Activated T-helper 9 cell treated with anti-CD3 and anti-CD28 coated beads, Interleukin-2, amount 50 U/mL, for 16 hours (primary cell): ENCODE measurements around the gene TULP4.
"Not testable (repeated sequence)": the region's sequence is repeated elsewhere in the genome, so short reads cannot be mapped to it uniquely, and the experiment has no call there.

ENCODE experiments used
- DNase-seq: peaks from one replicate; pipeline ENCODE4 v3.0.0-alpha.2; 2020; ENCODE audit warnings: low read depth

The TULP4 gene

DNA sequence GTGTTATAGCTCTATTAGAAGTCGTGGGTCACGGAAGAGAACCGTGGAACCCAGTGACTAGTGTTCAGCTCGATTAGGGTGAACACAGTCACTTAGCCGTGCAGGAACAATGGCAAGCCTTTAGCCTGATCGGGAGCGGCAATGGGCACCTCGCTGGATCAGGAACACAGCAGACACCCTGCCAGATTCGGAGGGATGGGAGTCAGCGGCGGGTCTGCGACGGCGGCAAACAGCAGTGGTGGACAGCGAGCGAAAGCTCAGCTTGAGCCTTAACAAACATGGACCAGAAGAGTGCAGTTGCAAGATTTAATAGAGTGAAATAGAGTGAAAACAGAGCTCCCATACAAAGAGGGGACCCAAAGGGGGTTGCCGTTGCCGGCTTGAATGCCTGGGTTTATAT is 157.8 kb downstream of the TULP4 start:
- not testable (repeated sequence) for DNase-seq

DNA sequence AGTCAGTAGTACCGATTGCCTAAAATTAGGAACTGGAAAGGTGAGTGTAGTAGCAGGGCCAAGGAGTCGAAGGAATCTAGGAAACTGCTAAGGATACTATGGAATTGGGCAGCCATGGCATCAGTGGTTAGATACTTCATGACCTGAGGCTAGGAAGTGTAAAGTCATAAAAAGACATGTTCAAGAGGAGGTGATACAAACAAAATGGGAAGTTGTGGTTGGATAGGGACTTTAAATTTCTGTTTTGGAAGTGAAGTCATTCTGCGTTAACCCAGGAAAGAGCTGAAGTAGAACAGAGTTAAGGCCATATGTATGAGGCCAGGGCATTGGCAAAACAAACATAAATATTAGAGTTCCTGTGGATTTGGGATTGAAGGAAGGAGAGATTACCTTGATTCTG is 159.1 kb downstream of the TULP4 start:
- DNase-seq, result no peak

DNA sequence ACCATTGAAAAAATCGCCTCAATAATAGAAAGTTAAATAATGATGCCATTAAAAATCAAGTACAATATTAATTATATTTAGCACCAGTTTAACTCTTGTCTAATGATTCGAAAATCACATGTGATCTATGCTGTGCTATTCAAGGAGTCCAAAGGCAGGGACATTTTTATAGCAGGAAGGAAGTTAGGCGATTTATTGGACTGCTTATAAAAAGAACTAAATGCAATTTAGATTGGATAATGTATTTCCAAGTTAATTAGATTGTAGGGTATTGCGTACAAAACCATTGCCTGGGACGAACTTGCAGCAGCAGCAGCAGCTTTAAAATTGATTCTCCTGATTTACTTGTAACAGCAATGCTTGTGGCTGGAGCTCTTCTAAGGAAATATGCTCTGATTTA is 160.2 kb downstream of the TULP4 start:
- no peak for DNase-seq

DNA sequence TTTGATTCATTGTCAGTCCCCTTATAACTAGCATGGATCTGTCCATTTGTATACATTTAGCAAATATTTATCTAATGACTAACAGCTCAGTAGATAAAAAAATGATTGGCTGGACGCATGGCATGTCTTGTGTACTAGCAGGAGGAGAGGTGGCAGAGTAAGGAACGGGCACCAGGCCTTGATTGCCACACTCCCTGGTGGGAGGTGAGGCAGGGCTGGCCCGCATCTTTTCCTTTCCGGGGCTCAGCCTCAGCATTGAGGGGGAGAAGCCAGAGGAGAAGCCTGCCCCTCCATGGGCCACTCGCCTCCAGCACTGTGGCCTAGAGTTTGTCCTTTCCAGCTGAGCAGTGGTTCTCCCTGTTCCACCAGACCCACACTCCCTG is 162.7 kb downstream of the TULP4 start:
- DNase-seq, result no peak

DNA sequence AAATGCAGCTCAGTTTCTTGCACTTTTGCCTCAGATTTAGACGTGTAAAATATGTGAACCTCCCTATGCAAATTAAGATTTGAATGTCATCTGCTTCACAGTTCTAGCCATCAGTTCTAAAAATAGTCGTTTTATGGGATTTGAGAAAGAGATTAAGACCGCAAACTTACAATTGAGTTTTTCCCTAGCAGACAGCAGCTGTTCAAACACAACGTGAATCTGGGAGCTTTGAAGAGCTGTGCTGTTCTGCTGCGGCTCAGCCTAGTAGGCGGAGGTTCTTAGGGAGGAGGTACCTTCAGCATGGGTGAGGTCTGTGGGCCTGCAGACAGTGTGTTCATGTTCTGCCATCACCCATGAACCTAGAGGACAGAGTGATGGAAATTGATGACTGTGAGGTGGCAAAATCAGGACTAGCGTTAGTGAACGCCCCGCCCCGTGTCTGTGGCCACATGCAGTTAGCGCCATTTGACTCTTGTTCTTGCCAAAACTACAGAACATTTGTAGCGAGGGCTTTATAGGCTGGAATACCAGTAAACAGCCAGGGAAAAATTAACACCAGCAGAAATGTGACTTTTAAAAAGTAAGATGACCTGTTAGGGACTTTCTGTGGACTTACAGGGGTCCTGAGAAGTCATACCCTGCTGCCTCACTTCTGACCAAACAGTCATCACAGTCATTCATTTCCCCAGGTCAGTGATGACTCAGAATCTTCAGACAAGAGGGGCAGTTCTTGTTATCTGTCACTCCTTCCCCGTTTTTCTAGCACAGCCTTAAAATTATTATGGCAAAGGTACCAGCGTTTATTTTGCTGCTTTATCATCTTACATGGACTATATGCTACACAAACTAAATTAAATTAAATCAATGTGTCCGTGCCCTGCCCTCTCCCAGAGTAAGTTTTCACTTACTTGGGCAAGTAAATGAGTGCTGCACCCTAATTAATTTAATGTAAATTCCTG is 163.4 kb downstream of the TULP4 start:
- DNase-seq, result no peak

DNA sequence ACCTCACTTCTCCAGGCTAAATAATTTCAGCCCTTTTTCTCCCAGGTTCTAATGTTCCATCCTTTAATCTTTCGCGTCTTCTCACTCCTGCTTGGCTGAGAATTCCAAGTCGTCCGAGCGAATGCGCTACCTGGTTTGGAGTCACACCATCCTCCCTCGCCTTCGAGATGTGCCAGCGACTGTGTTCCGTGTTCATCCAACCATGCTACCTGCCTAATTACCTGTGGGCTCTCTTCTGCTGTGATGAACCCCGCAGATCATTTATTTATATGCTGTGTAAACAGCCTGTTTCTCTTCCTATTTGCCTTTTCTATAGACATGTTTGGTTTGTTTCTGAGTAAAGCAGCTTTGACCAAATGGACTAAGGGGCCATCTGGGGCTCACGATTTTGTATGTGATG is 164.1 kb downstream of the TULP4 start:
- no peak for DNase-seq

DNA sequence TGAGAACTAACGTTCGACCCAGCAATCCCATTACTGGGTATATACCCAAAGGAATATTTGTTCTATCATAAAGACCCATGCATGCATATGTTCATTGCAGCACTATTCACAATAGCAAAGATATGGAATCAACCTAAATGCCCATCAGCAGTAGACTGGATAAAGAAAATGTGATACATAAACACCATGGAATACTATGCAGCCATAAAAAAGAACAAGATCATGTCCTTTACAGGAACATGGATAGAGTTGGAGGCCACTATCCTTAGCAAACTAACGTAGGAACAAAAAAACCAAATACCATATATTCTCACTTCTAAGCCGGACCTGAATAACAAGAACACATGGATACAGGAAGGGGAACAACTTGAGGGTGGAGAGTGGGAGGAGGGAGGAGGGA is 165.5 kb downstream of the TULP4 start:
- DNase-seq, result not testable (repeated sequence)

DNA sequence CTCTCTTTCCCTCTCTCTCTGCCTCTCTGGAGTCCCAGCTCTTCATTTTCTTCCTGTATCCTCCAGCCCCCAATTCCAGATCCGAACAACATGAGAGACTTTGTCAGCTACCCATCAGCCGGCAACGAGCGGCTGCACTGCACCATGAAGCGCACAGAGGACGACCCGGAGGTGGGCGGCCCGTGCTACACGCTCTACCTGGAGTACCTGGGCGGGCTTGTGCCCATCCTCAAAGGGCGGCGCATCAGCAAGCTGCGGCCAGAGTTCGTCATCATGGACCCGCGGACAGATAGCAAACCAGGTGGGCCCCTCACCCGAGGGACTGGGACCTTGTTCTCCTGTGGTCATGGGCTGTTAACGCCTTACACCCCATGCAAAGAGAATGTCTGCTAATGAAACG is 168.7 kb downstream of the TULP4 start:
- no peak for DNase-seq

DNA sequence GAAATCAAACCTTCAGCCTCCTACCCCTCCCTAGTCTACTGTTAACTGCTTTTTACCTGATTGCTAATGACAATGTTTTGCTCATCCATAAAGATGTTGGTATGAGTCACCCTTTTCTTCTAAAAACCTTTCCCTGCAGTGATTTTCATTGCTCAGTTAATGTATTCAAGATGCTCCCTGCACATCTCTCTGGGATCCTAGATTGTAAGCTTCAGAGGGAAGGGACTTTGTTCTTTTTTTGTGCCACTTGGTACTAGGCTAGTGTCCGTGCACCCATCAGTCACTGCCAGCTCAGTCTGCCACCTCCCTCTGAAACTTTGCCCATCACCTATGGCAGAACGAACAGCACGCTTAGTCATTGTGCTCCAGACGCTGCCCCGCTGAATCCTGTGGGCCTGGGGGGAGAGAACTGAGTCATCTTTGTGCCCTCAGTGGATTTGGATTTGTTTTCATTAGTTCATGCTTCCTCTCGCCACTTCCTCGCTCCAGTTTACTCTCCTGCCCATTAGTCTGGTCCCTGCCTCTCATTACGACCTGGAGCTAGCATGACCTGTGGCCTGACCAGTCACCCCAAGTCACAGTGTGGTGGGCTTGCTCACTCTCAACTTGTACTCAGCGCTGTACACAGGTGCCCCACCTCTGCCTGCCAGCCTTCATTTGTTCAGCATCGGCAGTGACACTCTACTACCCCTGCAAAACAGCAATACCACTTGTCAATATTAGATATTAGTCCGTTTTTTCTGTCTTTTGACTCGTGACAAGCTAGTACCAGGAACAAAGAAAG is 169.6 kb downstream of the TULP4 start:
- no peak for DNase-seq

DNA sequence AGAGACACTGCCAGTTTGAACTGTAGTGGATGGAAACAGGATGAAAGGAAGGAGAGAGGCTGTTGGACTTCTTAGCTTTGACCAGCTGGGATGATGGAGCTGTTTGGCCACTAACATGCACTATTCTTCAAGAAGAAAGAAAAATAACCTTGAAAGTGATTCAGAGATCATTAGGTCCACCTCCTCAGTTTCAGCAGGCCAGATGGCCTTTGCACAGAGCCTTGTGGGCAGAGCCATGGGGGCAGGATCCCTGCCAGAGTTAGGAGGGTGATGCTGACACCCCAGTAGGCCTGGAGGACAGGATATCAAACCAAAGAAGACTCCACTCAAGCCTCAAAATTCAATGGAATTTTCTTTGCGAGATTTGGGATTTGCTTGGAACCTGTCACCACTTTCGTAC is 173.2 kb downstream of the TULP4 start:
- DNase-seq, result no peak

DNA sequence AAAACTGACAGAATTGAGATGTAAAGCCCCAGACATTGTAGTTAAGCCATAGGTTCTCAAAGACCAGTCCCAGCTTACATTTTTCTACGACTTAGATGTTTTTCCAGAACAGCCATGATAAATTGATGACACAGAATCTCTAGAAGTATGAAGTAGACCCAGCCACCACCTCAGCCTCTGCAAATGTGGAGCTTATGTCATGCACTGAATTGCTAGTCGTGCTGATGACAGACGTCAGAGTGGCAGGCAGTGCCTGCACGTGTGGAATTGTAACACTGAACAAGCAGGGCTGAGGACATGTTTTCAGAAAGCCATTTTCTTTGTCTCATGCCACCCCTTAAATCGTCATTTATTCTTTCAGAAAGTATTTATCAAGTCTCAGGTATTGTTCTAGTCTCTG is 175.2 kb downstream of the TULP4 start:
- no peak for DNase-seq

DNA sequence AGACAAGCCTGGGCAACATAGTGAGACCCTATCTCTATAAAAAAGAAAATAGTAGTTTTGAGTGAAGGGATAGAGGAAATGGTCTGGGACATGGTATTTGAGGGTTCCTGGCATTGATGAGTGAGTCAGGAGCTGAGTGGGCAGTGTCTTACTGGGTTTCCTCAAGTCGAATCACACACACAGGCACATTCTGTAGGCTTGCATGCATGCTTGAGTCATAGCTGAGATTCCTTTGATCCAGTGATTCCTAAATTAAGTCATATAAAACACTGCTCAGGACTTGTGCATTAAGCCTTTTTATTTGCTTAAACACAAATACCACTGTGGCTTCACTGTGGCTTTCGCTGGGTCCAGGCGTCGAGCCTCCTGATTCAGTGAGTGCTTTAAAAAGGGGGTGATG is 175.8 kb downstream of the TULP4 start:
- no peak for DNase-seq

DNA sequence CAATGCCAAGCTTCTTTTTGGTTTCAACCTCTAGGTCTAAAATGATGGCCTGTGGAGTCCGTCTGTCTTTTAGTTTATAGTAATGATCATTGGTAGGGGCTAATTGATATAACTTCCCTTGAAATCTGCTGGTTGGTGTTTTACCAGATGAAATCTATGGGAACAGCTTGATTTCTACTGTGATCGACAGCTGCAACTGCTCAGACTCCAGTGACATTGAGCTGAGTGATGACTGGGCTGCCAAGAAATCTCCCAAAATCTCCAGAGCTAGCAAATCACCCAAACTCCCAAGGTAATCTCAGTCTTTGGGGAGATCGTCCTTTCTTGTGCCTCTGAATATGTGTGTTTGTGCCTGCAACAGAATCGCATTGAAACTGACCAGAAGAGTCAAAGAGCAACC is 177.2 kb downstream of the TULP4 start:
- DNase-seq, result no peak

DNA sequence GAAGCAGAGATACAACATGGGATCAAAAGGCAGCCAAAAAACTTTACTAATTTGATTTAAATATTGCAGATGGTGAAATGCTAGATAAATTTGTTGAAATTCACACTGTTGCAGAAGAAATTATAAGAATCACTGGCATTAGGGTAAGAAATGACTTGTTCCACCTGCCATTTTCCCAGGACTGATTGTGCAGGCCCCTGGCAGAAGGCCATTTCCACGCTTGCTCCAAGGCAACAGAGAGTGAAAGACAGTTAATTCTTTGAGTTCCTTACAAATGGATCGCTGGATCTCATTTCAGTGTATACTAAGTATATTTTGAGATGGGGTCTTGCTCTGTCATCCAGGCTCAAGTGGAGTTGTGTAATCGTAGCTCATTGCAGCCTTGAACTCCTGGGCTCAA is 180.6 kb downstream of the TULP4 start:
- no peak for DNase-seq

DNA sequence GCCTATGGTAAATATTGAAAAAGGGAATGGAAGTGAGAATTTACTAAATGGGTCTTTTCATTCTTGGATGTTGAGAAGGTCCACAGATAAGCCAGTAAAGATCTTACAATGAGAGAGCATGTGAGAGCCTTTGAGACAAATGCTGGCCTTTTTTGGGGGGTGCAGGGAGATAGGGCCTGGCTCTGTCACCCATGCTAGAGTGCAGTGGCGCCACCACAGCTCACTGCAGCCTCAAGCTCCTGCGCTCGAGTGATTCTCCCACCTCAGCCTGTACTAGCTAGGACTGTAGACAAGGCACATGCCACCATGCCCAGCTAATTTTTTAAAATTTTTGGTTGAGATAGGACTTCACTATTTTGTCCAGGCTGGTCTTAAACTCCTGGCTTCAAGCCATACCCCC is 184.4 kb downstream of the TULP4 start:
- no peak for DNase-seq

DNA sequence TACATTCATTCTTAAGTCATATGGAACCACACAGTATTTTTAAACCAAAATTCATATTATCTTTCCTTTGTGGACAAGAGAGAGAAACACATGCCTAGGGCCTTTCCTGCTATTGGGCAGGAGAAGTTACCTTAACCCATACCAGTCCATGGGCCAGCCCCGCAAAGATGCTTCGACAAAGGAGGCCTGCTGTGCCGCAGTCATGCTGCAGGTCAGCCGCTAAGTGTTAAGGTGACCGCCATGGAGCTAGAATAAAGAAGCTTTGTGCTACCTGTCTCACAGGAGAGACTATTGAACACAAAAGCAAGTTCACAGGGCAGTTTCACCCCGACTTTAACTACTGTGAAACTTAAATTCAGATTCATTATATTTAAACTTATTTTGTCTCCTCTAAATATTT is 185.4 kb downstream of the TULP4 start:
- no peak for DNase-seq

DNA sequence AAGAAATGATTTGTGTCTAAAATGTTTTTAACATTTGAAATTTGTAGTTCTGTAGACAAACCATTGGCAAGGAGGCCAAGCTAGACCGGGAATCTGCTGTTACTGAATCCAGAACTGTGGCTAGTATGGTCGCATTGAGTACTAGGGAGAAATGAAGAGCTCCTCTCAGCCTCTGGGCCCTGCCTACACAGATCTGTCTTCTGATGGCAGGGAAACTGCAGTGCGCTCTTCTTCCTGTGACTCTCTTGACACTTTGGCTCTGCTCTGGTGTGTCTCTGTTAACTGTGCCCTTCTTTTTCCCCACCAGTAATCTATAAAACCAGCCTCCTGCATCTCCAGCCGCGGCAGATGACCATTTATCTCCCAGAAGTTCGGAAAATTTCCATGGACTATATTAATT is 186.1 kb downstream of the TULP4 start:
- no peak for DNase-seq

DNA sequence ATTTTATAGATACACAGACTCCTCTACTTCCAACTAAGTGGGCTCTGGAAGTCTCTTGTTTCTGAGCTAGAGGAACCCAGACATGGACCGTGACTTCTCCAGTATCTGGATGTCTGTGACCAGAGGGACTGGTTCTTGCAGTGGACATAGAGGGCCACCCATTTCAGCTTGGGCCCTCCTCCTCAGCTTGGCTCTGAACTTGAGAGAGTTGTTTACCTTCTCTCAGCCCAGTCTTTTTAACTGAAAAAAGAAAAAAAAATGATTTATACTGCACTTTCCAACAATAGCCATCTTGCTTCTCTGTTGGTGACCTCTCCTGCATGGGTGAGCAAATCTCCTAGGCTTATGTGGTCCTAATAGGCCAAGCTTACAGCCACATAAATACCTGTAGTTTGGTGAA is 187.3 kb downstream of the TULP4 start:
- no peak for DNase-seq

DNA sequence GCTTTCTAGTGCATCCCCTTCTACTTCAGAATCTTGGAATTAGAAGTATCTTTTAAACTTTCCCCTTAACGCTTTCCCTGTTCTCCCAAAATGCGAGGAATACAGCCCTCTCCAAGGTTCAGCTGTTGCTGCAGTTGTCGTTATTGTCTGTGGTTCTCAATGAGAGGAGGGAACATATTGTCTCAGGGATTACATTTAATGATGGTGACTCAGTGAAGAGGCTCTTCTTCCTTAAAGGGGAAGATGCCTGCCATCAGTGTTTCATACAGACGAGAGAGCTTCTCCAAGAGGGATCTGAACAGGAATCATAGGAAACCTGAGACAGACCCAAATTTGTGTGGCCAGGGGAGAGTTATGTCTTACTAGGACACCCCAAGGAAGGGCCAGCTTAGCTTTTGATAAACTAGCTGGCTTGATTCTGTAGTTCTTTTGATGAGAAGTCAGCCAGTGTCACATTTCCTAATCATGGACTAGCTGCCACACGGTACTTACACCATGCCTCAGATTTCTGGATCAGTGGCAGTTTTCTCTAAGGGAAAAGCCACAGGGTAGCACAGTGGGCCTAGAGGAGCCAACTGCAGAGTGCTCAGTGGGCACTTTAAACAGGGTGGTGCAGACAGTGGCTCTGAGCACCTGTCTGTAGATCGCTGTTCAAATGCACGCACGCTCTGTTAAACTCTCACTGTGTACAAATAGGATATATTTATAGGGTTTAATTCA is 187.9 kb downstream of the TULP4 start:
- no peak for DNase-seq

DNA sequence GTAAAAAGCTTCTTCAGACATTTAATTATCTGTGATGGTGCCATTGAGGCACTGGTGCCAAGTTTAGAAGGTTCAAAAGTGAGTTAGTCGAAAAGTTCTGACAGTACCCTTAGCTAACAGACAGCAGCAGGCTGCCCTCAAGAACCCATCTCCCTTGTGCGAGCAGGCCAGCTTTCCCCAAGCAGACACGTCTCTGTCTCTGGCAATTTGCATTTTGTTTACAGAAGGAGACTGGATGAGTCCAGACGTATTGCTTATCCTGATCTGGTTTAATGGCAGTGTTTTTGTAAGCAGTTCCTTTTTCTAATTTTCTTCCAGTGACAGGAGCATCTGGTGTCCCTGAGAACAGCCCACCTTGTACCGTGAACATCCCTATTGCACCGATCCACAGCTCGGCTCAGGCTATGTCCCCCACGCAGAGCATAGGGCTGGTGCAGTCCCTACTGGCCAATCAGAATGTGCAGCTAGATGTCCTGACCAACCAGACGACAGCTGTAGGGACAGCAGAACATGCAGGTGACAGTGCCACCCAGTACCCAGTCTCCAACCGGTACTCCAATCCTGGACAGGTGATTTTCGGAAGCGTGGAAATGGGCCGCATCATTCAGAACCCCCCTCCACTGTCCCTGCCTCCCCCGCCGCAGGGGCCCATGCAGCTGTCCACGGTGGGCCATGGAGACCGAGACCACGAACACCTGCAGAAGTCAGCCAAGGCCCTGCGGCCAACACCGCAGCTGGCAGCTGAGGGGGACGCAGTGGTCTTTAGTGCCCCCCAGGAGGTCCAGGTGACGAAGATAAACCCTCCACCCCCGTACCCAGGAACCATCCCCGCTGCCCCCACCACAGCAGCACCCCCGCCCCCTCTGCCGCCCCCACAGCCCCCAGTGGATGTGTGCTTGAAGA is 189.3 kb downstream of the TULP4 start:
- no peak for DNase-seq

DNA sequence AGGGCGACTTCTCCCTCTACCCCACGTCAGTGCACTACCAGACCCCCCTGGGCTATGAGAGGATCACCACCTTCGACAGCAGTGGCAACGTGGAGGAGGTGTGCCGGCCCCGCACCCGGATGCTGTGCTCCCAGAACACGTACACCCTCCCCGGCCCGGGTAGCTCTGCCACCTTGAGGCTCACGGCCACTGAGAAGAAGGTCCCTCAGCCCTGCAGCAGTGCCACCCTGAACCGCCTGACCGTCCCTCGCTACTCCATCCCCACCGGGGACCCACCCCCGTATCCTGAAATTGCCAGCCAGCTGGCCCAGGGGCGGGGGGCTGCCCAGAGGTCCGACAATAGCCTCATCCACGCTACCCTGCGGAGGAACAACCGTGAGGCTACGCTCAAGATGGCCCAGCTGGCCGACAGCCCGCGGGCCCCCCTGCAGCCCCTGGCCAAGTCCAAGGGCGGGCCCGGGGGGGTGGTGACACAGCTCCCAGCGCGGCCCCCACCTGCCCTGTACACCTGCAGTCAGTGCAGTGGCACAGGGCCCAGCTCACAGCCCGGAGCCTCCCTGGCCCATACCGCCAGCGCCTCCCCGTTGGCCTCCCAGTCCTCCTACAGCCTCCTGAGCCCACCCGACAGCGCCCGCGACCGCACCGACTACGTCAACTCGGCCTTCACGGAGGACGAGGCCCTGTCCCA is 190.1 kb downstream of the TULP4 start:
- DNase-seq, result no peak
